GM19372 (cell line): ENCODE results near the gene CREB3L2.
"Not testable (repeated sequence)": the region's sequence is repeated elsewhere in the genome, so short reads cannot be mapped to it uniquely, and the experiment has no call there.

ENCODE experiments used
- ATAC-seq: cut with Tn5 transposase; IDR thresholded peaks from one replicate; pipeline ENCODE4 v1.9.1; 2021; ENCODE audit warnings: mild to moderate bottlenecking, low read depth, moderate library complexity; ENCODE audit not compliant: unreplicated experiment

The CREB3L2 gene

GRCh38 chr7:137989590-137989989, 12.3 kb downstream of the CREB3L2 start:
- ATAC-seq = no peak

- no peak for ATAC-seq
These were observed 12.8 kb downstream of the CREB3L2 start for GRCh38 chr7:137989094-137989493.

DNA sequence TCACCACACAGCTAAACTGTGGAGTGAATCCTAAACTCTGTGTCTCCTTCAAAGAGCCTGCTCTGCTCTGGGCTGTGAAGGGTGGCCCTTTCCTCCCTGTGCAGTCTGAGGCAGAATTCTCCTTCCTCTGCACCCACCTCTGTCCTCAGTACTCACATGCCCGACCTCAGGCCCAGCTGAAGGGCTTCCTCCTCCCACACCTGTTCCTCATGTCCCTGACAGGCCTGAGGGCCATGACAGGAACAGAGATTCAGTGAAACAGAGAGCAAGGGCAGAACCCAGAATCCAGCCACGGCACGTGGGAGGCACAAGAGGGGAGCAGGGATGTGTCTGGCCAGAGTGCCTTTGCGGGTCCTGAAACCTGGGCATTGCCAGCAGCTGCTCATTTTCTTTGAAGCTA, 13.9 kb downstream of the CREB3L2 start:
- ATAC-seq = peak; percentile 52

- no peak for ATAC-seq
These were observed 14.3 kb downstream of the CREB3L2 start for GRCh38 chr7:137987563-137987962.

GRCh38 chr7:137987018-137987349, 14.9 kb downstream of the CREB3L2 start:
- ATAC-seq = no peak

DNA sequence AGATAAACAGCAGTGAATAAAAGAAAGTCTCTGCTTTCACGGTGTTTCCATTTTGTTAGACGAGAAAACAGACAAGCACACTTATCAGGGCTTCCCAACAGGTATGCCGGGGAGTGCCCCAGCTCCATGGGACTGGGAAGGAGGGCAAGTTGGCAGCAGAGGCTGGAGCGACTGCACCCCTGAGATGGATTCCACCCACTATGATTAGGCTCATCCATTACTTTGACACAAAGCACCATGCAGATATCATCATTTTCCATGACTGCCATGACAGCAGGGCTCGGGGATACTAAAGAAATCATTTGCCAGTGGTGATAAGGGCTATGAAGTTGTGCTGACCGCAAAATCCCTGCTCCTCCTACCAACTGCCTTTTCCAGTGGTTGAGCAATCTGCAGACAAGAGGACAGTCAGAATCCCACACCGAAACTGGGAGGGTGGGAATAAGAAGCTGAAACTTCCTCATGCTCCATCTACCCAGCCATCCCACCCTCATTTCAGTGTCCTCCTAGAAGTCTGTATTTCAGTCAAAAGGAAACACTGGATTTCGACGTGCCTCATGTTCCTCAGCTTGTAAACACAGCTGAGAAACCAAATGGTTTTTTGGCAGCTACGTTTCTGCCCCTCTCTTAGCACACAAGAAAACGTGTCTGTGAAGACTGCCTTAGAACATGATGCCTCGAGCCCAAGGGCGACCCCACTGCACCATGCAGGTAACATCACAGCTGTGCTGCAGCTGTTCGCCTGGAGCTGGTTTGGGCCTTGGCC, 15.5 kb downstream of the CREB3L2 start:
- no peak for ATAC-seq

GRCh38 chr7:137985897-137986251, 16.0 kb downstream of the CREB3L2 start:
- ATAC-seq = peak; percentile 52

GRCh38 chr7:137985253-137985896, 16.5 kb downstream of the CREB3L2 start:
- ATAC-seq = peak; percentile 47

- no peak for ATAC-seq
These were observed 17.5 kb downstream of the CREB3L2 start for GRCh38 chr7:137984181-137985041.

DNA sequence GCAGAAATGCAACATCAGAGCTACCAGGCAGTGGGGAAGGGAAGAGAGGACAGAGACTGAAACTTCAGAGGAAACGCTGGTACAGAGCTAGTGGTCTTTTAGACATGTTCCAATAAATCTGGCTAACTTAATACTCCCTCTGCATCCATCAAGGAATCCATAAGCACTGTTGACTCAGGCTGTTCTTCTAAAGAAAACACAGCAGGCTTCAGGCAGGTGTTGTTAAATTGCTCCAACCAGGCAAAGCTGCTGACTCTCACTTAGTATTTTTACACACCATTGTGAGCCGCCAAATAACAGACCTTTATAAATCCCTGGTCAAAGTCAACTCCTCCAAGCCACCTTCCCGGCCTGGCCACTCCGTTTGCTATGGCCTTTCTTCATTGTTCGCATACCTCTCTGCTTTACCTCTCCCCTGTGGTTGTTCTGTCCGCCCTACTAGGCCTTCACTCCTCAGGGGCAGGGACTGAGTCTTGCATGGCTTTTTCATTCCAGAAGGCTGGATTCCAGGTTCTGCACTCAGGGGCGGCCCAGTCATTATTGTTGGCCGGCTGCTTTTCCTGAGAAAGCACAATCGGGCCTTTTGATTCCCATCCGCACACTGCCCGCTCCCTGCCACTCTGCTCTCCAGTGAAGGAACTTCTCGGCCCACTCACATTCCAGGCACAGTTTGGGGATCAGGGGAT, 18.4 kb downstream of the CREB3L2 start:
- no peak for ATAC-seq

- not testable (repeated sequence) for ATAC-seq
These were observed 19.5 kb downstream of the CREB3L2 start for GRCh38 chr7:137982394-137982793.

- ATAC-seq = peak; percentile 60
These were observed 20.2 kb downstream of the CREB3L2 start for GRCh38 chr7:137981668-137982067.

DNA sequence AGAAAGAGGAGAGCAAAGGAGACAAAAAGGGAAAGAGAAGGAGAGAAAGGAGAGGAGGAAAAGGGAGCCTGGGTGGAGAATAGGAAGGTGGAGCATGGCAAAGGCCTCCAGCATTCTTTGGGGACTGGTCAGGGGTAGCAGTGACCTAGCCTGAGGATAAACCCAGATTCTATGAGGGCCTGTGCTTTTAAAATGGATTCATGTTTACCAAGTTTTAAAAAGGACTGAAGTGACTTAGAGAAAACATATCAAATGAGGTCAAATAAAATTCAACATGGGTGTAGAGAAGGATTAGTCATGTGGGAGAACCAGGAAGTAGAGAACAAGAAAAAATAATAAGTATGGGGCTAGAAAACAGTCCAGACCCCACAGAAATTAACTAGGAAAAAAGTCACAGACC, 20.7 kb downstream of the CREB3L2 start:
- ATAC-seq = no peak

DNA sequence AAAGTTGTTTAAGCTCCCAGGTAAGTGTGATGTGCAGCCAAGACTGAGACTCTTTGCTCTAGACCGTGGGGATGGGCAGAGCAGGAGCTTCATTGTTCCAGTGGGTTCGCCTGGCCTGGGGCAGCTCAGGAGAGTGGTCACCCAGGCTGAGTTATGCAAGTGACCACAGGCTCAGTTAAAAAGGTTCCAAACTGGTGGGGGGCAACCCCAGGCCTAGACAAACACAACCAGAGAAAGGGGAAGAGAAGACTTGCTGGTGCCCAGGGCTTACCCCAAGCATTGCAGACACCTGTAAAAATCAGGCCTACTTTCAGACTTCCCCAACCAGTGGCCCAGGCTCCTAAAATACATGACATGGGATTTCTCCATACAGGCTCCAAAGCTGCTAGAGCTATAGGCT, 21.6 kb downstream of the CREB3L2 start:
- ATAC-seq = no peak

GRCh38 chr7:137978464-137979237, 23.2 kb downstream of the CREB3L2 start:
- ATAC-seq = no peak

DNA sequence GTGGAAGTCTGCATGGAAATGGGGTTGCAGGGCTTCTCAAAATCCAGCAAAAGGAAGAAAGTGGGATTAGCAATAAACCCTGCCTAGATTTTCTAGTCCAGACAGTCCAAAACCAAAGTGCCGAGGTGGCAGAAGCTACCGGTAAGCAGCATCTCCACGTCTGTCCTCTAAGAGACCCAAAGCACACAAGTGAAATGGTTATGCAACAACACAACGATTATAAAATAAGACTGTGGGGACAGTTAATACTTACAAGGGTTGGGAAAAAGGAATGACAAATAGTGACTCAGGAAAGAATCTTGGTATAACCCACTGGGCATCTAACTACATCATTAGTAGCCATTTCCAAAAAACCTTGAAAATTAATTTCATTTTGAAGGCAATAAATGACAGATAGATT, 24.7 kb downstream of the CREB3L2 start:
- no peak for ATAC-seq

DNA sequence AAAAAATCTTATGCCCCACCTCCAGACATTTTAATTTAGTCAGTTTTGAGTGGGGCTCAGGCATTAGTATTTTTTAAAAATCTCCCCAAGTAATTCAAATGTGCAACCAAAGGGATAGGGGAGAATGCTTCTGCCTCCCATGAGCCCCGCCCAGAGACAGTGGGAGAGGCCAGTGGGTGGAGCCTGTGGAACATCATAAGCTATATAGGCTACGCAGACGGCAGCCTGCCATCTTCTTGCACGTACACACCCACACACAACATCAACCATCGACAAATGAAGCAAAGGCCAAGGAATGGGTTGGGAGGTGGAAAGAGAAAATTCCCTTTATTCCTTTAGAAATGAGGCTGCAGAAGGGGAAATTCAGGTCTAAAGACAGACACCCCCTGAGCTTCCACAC, 25.2 kb downstream of the CREB3L2 start:
- ATAC-seq = no peak

DNA sequence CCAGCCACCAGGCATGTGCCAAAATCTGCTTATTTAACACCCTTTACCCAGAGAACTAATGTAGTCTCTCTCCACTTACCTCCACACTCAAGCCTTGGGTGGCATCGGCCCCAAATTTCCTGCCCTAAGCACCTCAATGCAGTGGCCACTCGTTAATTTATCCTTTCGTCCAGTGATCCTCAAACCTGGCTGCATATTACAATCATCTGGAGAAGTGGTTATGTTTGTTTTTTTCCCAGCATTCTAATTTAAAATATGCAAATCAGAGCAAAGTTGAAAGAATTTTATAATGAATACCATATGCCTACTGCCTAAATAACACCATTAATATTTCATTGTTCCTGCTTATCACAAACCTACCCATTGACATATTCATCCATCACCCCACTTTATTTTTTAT, 25.7 kb downstream of the CREB3L2 start:
- no peak for ATAC-seq

DNA sequence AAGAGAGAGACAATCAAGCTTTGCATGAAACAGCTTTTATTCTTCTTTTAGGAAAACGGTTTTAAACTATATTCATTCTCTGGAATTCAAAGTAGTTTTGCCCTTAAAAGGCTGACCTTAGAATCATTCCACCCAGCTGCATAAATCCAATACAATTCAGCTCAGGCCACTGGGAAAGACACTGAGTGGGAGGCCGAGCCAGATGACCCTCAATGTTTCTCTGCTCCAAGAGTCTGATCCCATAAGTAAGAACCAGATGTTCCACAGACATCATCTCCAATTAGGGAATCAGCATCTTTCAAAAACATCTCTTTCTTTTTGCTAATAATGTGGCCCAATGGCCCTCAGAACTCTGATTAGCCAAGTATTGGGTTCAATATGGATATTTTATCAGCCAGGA, 26.1 kb downstream of the CREB3L2 start:
- no peak for ATAC-seq

- ATAC-seq = no peak
These were observed 26.7 kb downstream of the CREB3L2 start for GRCh38 chr7:137975221-137975620.
